GM12878 (cell line): ENCODE data around the gene TMEM45B. TPM values are rescaled to one million over a fixed set of nuclear protein-coding genes. Genes with fewer than 3 reads are reported as not detected.

ENCODE experiments used
- ATAC-seq: fragments of 200-7000 bp; cut with Tn5 transposase; 3 replicates; pipeline ENCODE4 v1.9.1; 2020; ENCODE audit warnings: mild to moderate bottlenecking, moderate library complexity
- BruUV-seq: library from RNA; stranded (reverse); fragments of 400-500 nt; replicated peaks from 2 replicates; lab custom pipeline; 2021; lab: Mats Ljungman, UMichigan
- CTCF ChIA-PET: fragments of 300-600 bp; sonication (Branson Sonifier 250); formaldehyde crosslinking; extraction: SDS; loops from one replicate; lab custom pipeline; 2021; ENCODE audit warnings: inconsistent platforms; lab: Yijun Ruan, JAX
- POLR2A ChIA-PET: fragments of 350-600 bp; formaldehyde crosslinking; extraction: SDS; loops from one replicate; lab custom pipeline; 2021; ENCODE audit warnings: inconsistent platforms; lab: Charles Lee
- RAD21 ChIA-PET: fragments of 300-600 bp; sonication (Branson Sonifier 250); formaldehyde crosslinking; loops from one replicate; lab custom pipeline; 2023; ENCODE audit warnings: antibody characterized with exemption; ENCODE audit not compliant: unreplicated experiment; lab: Charles Lee
- SMC1A ChIA-PET: fragments of 300-600 bp; sonication (Branson Sonifier 250); formaldehyde crosslinking; loops from one replicate; lab custom pipeline; 2023; ENCODE audit not compliant: unreplicated experiment, uncharacterized antibody; lab: Charles Lee
- DNase-seq: peaks from one replicate; pipeline ENCODE4 v3.0.0-alpha.2; 2011; ENCODE audit warnings: low read depth, low spot score
- FAIRE-seq: peaks from 3 replicates; lab custom pipeline; 2011; peaks lifted over from hg19 to GRCh38; lab: Jason Lieb, UNC
- H2AFZ ChIP-seq: 2 replicates; pipeline ENCODE4 v1.6.0; 2011; ENCODE audit warnings: low read depth, low read length, control low read depth; ENCODE audit not compliant: control insufficient read depth
- H3K27ac ChIP-seq: 2 replicates; pipeline ENCODE4 v1.5.1; 2011; ENCODE audit warnings: control low read depth; ENCODE audit not compliant: control insufficient read depth, insufficient read depth
- H3K27me3 ChIP-seq, 2 experiments: replicated peaks in 1 of 2; 2 replicates each; pipeline versions ENCODE4 v1.6.0 to v1.6.1; 2011; ENCODE audit warnings: low read length in 1 of 2; ENCODE audit not compliant: control insufficient read depth in 2 of 2, insufficient read depth in 2 of 2
- H3K36me3 ChIP-seq, 2 experiments: 2 replicates each; pipeline ENCODE4 v1.5.1; 2011; ENCODE audit warnings: low read length in 1 of 2; ENCODE audit not compliant: control insufficient read depth in 2 of 2, insufficient read depth in 2 of 2
- H3K4me1 ChIP-seq: 2 replicates; pipeline ENCODE4 v1.6.1; 2011; ENCODE audit warnings: mild to moderate bottlenecking, low read length, moderate library complexity, mixed read lengths; ENCODE audit not compliant: control insufficient read depth, insufficient read depth
- H3K4me2 ChIP-seq: 2 replicates; pipeline ENCODE4 v1.6.0; 2011; ENCODE audit warnings: control low read depth; ENCODE audit not compliant: control insufficient read depth, insufficient read depth
- H3K4me3 ChIP-seq: fragments of 200-600 bp; sonication (generic); 2 replicates; pipeline ENCODE4 v1.5.1; 2016
- H3K79me2 ChIP-seq: 2 replicates; pipeline ENCODE4 v1.6.0; 2011; ENCODE audit warnings: low read length; ENCODE audit not compliant: control insufficient read depth, insufficient read depth
- H3K9ac ChIP-seq: 2 replicates; pipeline ENCODE4 v1.8.0; 2011; ENCODE audit warnings: low read length, control low read depth, mixed read lengths; ENCODE audit not compliant: control insufficient read depth, insufficient read depth
- H3K9me3 ChIP-seq: replicated peaks from 3 replicates; pipeline ENCODE4 v1.5.1; 2011; ENCODE audit warnings: mild to moderate bottlenecking, low read length; ENCODE audit not compliant: control insufficient read depth, insufficient read depth
- H4K20me1 ChIP-seq: 2 replicates; pipeline ENCODE4 v1.6.0; 2011; ENCODE audit not compliant: control insufficient read depth, insufficient read depth
- BCL3 ChIP-seq: IDR thresholded peaks from 2 replicates; pipeline ENCODE4 v1.6.1; 2011; ENCODE audit warnings: borderline replicate concordance, low read depth, mild to moderate bottlenecking, moderate library complexity, low read length; ENCODE audit not compliant: insufficient read depth, poor library complexity, severe bottlenecking
- IKZF1 ChIP-seq: fragments of 450-650 bp; conservative IDR thresholded peaks from 2 replicates; pipeline ENCODE4 v1.6.1; 2017; ENCODE audit warnings: antibody characterized with exemption, mild to moderate bottlenecking
- MXI1 ChIP-seq: fragments of 150-350 bp; IDR thresholded peaks from 2 replicates; pipeline ENCODE4 v1.6.1; 2011; ENCODE audit warnings: low read depth, mild to moderate bottlenecking, inconsistent platforms, low read length, improper control_type of control experiment
- MYB ChIP-seq: fragments of 150-350 bp; IDR thresholded peaks from 2 replicates; pipeline ENCODE4 v1.6.1; 2014; ENCODE audit warnings: mild to moderate bottlenecking, low read depth, low read length, borderline replicate concordance
- NFIC ChIP-seq: IDR thresholded peaks from 2 replicates; pipeline ENCODE4 v1.6.1; 2012; ENCODE audit warnings: low read depth, mild to moderate bottlenecking, inconsistent platforms, low read length, moderate library complexity
- POLR2AphosphoS5 ChIP-seq: IDR thresholded peaks from 2 replicates; pipeline ENCODE4 v1.6.1; 2011; ENCODE audit warnings: mild to moderate bottlenecking, low read length, inconsistent platforms
- RAD51 ChIP-seq: fragments of 450-650 bp; IDR thresholded peaks from 2 replicates; pipeline ENCODE4 v1.6.1; 2016; ENCODE audit warnings: moderate library complexity, mild to moderate bottlenecking, inconsistent platforms
- SPI1 ChIP-seq: IDR thresholded peaks from 2 replicates; pipeline ENCODE4 v1.6.1; 2011; ENCODE audit warnings: low read depth, mild to moderate bottlenecking, low read length, moderate library complexity, borderline replicate concordance; ENCODE audit not compliant: insufficient read depth
- USF1 ChIP-seq: IDR thresholded peaks from 2 replicates; pipeline ENCODE4 v1.6.1; 2011; ENCODE audit warnings: borderline replicate concordance, low read depth, mild to moderate bottlenecking, moderate library complexity, mixed read lengths, low read length; ENCODE audit not compliant: insufficient read depth; ENCODE audit errors: extremely low read length
- USF2 ChIP-seq: IDR thresholded peaks from 2 replicates; pipeline ENCODE4 v1.6.1; 2011; ENCODE audit warnings: low read depth, low read length, improper control_type of control experiment, borderline replicate concordance
- ZNF622 ChIP-seq: fragments of 450-650 bp; IDR thresholded peaks from 2 replicates; pipeline ENCODE4 v1.6.1; 2017; ENCODE audit warnings: mild to moderate bottlenecking, inconsistent platforms
- WGBS: methylation state at CpG from one replicate; pipeline ENCODE4 v1.1.6; 2016; ENCODE audit warnings: low lambda C conversion rate; ENCODE audit not compliant: insufficient replicate concordance, insufficient coverage; ENCODE audit errors: missing lambda C conversion rate; 5-methylcytosine and 5-hydroxymethylcytosine counted together
- in situ Hi-C: fragments of 300-500 bp; cut with MboI; formaldehyde crosslinking; loops from 9 replicates; pipeline ENCODE4 v1.14.3; 2018; ENCODE audit warnings: mixed read lengths
- intact Hi-C: fragments of 100-400 bp; cut with micrococcal nuclease; formaldehyde crosslinking; loops from one replicate; pipeline ENCODE4 v1.14.2; 2022; ENCODE audit not compliant: unreplicated experiment
- polyA plus RNA-seq, 11 experiments: library from polyadenylated mRNA; depleted of rRNA in 4 of 11; unstranded in 6 of 11; stranded (reverse) in 5 of 11; fragments of >200 nt; fragmentation: Nextera tagmentation in 4 of 11; fragmentation: Illumina TruSeq in 1 of 11; extraction: Ambion mirVana in 4 of 11; extraction: Trizol in 1 of 11; gene quantifications; 1 replicate in 1 of 11; 2 replicates in 10 of 11; pipeline versions ENCODE4 v1.2.1 to v1.2.3, GENCODE V29; 2011 to 2016; ENCODE audit warnings: inconsistent platforms in 2 of 11, missing spikeins in 2 of 11, low read depth in 1 of 11
- total RNA-seq, 4 experiments: library from RNA; depleted of rRNA in 3 of 4; stranded (reverse); fragments of >200 nt in 3 of 4; fragmentation: Illumina TruSeq in 1 of 4; extraction: Trizol in 1 of 4; gene quantifications; 2 replicates each; pipeline versions ENCODE4 v1.2.1 to v1.2.3, GENCODE V29; 2013 to 2021
- TF ChIP-seq, protein P1 (sequence below): fragments of 450-650 bp; IDR thresholded peaks from 2 replicates; pipeline ENCODE4 v1.6.1; 2014; ENCODE audit warnings: mild to moderate bottlenecking
- TF ChIP-seq, protein P2 (sequence below): IDR thresholded peaks from 2 replicates; pipeline ENCODE4 v1.6.1; 2012; ENCODE audit warnings: low read depth, low read length, improper control_type of control experiment
- TF ChIP-seq, protein P3 (sequence below): fragments of 450-650 bp; formaldehyde crosslinking; IDR thresholded peaks from 2 replicates; pipeline ENCODE4 v1.4.0; 2022; ENCODE audit warnings: mild to moderate bottlenecking, moderate library complexity

Gene TMEM45B
- total and polyA plus RNA-seq, 10 of the 15 experiments (the other 5 are each of a cell fraction or from before 2014, with no cell fraction given): 0.05 to 0.13 TPM; not detected in 8

DNA sequence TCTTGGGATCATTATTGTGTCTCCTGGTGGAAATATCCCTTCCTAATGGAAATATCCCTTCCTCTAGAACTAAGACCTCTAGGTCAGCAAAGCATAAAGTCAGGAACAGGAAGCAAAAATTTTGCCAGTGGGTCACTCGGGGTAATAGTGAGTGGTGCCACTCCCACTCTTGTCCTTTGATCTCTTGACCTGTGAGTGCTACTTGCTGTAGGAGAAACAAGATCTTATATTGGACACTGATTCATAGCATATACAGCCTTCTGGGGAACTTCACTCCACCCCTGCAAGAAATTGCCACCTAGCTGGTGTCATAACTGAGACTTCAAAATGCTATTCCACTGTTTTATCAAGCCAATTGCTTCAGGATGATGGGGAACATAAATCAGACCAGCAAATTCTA, 44.7 kb upstream of the TMEM45B start:
- Histone ChIP-seq H3K36me3 (no peaks in the 10 kb centered on the region), H3K27me3 (no peaks in the 10 kb centered on the region), H3K4me3 (no peak overlapping the region), H4K20me1 (no peaks in the 10 kb centered on the region), H3K9ac (no peak overlapping the region), H3K79me2 (no peaks in the 10 kb centered on the region), H3K9me3 (no peaks in the 10 kb centered on the region), H2AFZ (no peak overlapping the region), H3K4me1 (no peaks in the 10 kb centered on the region), H3K27ac (no peak overlapping the region), H3K4me2 (no peak overlapping the region)
- CTCF ChIA-PET: no interaction called here
- ATAC-seq (no peak), FAIRE-seq (no peak), DNase-seq (no peak)
- no TSS peak for BruUV-seq
- WGBS: 0% methylated on average over 1 of the region's 1 CpG
- TF ChIP-seq, protein P1, sequence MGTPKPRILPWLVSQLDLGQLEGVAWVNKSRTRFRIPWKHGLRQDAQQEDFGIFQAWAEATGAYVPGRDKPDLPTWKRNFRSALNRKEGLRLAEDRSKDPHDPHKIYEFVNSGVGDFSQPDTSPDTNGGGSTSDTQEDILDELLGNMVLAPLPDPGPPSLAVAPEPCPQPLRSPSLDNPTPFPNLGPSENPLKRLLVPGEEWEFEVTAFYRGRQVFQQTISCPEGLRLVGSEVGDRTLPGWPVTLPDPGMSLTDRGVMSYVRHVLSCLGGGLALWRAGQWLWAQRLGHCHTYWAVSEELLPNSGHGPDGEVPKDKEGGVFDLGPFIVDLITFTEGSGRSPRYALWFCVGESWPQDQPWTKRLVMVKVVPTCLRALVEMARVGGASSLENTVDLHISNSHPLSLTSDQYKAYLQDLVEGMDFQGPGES: no peak
- TF ChIP-seq RAD51 (no peak), IKZF1 (no peak), ZNF622 (no peak), SPI1 (no peak), POLR2AphosphoS5 (no peak), MXI1 (no peak), MYB (no peak), BCL3 (no peak), USF1 (no peak), USF2 (no peak), NFIC (no peak)
- TF ChIP-seq, protein P2, sequence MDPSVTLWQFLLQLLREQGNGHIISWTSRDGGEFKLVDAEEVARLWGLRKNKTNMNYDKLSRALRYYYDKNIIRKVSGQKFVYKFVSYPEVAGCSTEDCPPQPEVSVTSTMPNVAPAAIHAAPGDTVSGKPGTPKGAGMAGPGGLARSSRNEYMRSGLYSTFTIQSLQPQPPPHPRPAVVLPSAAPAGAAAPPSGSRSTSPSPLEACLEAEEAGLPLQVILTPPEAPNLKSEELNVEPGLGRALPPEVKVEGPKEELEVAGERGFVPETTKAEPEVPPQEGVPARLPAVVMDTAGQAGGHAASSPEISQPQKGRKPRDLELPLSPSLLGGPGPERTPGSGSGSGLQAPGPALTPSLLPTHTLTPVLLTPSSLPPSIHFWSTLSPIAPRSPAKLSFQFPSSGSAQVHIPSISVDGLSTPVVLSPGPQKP: no peak
- TF ChIP-seq, protein P3, sequence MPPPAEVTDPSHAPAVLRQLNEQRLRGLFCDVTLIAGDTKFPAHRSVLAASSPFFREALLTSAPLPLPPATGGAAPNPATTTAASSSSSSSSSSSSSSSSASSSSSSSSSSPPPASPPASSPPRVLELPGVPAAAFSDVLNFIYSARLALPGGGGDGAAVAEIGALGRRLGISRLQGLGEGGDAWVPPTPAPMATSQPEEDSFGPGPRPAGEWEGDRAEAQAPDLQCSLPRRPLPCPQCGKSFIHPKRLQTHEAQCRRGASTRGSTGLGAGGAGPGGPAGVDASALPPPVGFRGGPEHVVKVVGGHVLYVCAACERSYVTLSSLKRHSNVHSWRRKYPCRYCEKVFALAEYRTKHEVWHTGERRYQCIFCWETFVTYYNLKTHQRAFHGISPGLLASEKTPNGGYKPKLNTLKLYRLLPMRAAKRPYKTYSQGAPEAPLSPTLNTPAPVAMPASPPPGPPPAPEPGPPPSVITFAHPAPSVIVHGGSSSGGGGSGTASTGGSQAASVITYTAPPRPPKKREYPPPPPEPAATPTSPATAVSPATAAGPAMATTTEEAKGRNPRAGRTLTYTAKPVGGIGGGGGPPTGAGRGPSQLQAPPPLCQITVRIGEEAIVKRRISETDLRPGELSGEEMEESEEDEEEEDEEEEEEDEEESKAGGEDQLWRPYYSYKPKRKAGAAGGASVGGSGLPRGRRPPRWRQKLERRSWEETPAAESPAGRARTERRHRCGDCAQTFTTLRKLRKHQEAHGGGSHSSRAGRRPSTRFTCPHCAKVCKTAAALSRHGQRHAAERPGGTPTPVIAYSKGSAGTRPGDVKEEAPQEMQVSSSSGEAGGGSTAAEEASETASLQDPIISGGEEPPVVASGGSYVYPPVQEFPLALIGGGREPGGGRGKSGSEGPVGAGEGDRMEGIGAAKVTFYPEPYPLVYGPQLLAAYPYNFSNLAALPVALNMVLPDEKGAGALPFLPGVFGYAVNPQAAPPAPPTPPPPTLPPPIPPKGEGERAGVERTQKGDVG (CRISPR knock-in tag): no peak
- POLR2A ChIA-PET: no interaction called here
- SMC1A ChIA-PET: no interaction called here
- RAD21 ChIA-PET: no interaction called here
- intact Hi-C loops (no loop called here), in situ Hi-C loops (no loop called here)
